GM10248 (cell line): ENCODE data around the gene MAMDC2.

ENCODE experiments used
- CTCF ChIA-PET: fragments of 300-600 bp; sonication (Branson Sonifier 250); formaldehyde crosslinking; extraction: SDS; loops from one replicate; lab custom pipeline; 2021; ENCODE audit warnings: antibody characterized with exemption; lab: Yijun Ruan, JAX
- POLR2A ChIA-PET: fragments of 350-650 bp; sonication (Branson Sonifier 250); formaldehyde crosslinking; extraction: SDS; loops from one replicate; lab custom pipeline; 2020; ENCODE audit warnings: antibody characterized with exemption; lab: Yijun Ruan, JAX
- DNase-seq: peaks from one replicate; pipeline ENCODE4 v3.0.0; 2012; ENCODE audit errors: extremely low spot score
- TF ChIP-seq, protein P1 (sequence below): IDR thresholded peaks from 2 replicates; pipeline ENCODE4 v1.5.1; 2012; ENCODE audit warnings: mild to moderate bottlenecking, low read depth; ENCODE audit errors: extremely low read depth, missing control alignments, control extremely low read depth

MAMDC2 gene

DNA sequence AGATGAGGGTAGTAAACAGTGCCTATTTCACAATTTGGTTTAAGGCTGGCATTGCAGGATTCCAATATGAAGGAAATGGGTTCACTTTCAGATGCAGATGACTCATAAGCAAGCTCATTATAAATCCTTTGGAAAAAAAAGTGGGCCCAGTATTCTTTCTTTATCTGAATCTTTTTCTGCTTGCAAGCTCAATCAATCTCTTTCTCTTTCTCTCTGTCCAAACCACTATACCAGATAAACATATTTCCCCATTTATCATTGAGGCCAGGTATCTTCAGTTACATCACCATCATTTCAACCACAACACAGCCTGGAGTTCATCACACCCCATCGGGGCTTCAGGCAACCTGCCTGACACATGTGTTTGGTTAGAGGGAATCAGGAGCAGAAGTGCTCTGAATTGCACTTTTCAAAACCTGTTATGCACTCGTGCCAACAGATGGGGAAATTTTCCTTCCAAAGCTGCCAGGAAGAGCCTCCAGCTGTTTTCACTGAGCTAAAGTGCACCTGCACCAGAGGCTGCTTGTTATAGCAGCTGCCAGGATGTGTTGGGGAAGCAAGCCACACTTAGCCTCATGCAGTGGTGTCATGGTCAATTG lies 30.0 kb upstream of the MAMDC2 start:
- no peak for DNase-seq
- CTCF ChIA-PET = interaction anchor here (1.1 to 1.6 kb wide), 2 partner anchors 18 to 98 kb away, joined by 3 to 9 read pairs; no protein-coding TSS in a partner anchor
- TF ChIP-seq, protein P1, sequence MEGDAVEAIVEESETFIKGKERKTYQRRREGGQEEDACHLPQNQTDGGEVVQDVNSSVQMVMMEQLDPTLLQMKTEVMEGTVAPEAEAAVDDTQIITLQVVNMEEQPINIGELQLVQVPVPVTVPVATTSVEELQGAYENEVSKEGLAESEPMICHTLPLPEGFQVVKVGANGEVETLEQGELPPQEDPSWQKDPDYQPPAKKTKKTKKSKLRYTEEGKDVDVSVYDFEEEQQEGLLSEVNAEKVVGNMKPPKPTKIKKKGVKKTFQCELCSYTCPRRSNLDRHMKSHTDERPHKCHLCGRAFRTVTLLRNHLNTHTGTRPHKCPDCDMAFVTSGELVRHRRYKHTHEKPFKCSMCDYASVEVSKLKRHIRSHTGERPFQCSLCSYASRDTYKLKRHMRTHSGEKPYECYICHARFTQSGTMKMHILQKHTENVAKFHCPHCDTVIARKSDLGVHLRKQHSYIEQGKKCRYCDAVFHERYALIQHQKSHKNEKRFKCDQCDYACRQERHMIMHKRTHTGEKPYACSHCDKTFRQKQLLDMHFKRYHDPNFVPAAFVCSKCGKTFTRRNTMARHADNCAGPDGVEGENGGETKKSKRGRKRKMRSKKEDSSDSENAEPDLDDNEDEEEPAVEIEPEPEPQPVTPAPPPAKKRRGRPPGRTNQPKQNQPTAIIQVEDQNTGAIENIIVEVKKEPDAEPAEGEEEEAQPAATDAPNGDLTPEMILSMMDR = no peak
- POLR2A ChIA-PET = no interaction called here

DNA sequence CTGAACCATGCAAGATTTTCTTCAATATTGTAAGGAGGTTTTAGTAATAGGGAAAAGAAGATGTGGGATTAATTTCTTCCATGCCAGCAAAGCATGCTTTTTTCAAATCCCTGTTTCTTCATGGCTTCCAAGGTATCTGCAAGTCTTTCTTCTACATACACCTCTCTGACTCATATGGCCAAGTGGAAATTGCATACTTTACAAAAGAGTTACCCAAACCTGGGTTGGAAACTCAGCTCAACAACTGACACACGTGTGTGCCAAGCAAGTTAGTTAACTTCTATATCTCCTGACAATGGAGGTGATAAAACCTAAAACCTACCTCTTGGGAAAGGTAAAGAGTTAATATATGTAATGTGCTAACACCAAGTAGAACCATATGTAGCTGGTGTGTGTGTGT lies 28.5 kb upstream of the MAMDC2 start:
- DNase-seq = no peak
- TF ChIP-seq, protein P1 = no peak
- CTCF ChIA-PET = interaction anchor here (1.1 kb wide), 2 partner anchors 42 to 96 kb away, joined by 3 to 5 read pairs; no protein-coding TSS in a partner anchor
- POLR2A ChIA-PET = no interaction called here

DNA sequence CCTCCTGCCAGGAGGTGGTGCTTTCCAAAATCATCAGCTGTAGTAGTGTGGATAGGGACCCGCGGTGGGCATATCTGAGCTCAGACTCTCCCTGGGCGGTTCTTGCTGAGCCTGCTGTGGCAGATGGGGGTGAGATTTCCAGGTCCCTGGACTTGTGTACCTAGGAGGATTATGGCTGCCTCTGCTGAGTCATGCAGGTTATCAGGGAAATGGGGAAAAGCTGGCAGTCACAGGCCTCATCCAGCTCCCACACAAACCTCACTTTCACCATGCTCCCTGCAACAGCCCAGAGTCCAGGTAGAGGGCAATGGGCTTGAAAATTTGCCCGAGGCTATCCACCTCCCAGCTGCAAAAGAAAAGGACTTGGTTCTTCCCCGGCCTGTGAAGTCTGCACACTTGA lies 23.4 kb upstream of the MAMDC2 start:
- ChIA-PET CTCF (interaction anchor here (1.4 to 1.6 kb wide), 2 partner anchors 9 to 93 kb away, joined by 3 to 4 read pairs; no protein-coding TSS in a partner anchor), POLR2A (no interaction called here)
- DNase-seq = no peak
- TF ChIP-seq, protein P1 = no peak

DNA sequence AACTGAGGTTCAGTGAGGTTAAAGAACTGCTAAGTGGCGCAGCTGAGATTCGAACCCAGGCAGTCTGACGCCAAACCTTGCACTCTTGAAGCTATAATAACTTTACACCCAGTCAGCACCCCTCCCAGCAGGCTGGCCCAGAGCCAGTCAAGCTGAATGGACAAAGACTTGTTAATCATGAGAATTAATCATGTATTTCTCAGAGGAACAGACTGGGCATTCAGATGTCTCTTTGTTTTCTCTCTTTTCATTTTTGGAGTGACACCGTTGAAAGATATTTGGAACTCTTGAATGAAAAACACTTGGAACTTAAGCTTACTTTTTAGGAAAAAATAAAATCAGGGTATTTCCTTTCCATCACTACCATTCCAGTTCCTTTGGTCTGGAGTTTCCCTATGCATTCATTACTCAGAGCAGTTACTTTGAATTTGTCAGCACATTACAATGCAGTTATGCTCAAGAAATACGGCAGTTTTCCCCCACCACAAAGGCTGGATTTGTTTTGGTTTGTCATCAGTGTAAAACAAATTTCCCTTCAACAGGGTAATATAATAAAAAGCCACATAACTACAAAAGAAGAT lies 22.6 kb upstream of the MAMDC2 start:
- ChIA-PET POLR2A (no interaction called here), CTCF (interaction anchor here (1.1 to 1.6 kb wide), 3 partner anchors 10 to 101 kb away, joined by 3 to 4 read pairs (median 4); no protein-coding TSS in a partner anchor)
- DNase-seq = no peak
- TF ChIP-seq, protein P1 = no peak

DNA sequence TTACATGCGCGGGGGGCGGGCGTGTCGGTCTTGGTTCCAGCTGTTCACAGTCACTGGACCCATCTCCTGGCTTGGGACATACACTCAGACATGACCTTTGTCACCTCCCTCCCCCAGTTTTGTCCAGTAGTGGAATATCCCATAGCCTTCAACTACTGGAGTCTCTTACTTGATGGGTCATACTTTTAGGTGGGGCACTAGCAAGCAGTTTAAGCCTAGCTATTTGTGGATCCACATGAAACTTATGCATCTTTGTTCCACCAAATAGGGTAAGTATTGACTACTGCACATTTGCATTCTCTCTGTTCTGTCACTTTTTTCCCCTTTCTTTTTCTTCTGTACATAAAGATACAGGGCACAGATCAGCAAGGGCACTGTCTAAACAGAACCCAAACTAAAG lies 15.4 kb upstream of the MAMDC2 start:
- TF ChIP-seq, protein P1 = no peak
- ChIA-PET CTCF (no interaction called here), POLR2A (no interaction called here)

DNA sequence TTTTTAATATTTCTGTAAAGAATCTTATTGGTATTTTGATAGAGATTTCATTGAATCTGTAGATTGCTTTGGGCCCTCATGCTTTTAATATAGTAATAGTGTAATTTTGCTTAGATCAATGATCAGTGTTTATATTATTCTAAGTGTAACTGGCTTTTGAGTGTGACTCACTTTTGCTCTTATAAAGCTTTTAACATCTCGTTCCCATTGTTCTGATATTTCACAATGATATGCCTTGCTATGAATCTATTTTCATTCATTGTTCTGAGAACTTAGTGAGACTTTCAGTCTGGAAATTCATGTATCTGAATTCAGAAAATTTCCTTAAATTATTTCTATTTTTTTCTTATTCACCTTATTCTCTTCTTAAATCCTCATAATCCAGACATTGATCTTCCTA lies 13.5 kb upstream of the MAMDC2 start:
- DNase-seq = no peak
- CTCF ChIA-PET = no interaction called here
- TF ChIP-seq, protein P1 = no peak
- POLR2A ChIA-PET = no interaction called here

More for the DNA sequence above, 15.4 kb upstream of the MAMDC2 start:
- DNase-seq = no peak
